ENCODE results near the gene ISCU. TPM values are rescaled to one million over a fixed set of nuclear protein-coding genes. Genes with fewer than 3 reads are reported as not detected.

Gene ISCU
- total RNA-seq, 1 donor from 2014 or later = 78.9 TPM

GRCh38 chr12:108543652-108544051, 18.7 kb upstream of the ISCU start:
- H3K27me3 Mint-ChIP-seq (ENCODE audit: insufficient read depth, low read depth) = no peaks in the 10 kb centered on the region
- H3K4me2 ChIP-seq = no peak overlapping the region
- H3K9me3 ChIP-seq (ENCODE audit: low read depth) = no peaks in the 10 kb centered on the region
- H3K4me1 Mint-ChIP-seq = no peaks in the 10 kb centered on the region
- no peak overlapping the region for H3K4me3 ChIP-seq
- no peak for DNase-seq (ENCODE audit: low spot score)
- H3K36me3 Mint-ChIP-seq = peaks cover 29% of the 10 kb centered on the region
- no peak overlapping the region for H3K27ac Mint-ChIP-seq
- no peak overlapping the region for H2AFZ ChIP-seq (replicated peaks)
- no peaks in the 10 kb centered on the region for H3K4me1 ChIP-seq
- peaks cover 41% of the 10 kb centered on the region for H4K20me1 ChIP-seq (ENCODE audit: low read depth)
- H3F3A ChIP-seq (ENCODE audit: low read depth) = no peaks in the 10 kb centered on the region
- H3K9me3 Mint-ChIP-seq = no peaks in the 10 kb centered on the region
- peaks cover 15% of the 10 kb centered on the region for H3K36me3 ChIP-seq
- H3K27ac ChIP-seq = no peak overlapping the region
- no peak for TF ChIP-seq EZH2 (IDR thresholded peaks at IDR 0.05)
- TF ChIP-seq EZH2phosphoT487 (IDR thresholded peaks at IDR 0.05) = no peak
- TF ChIP-seq CTCF (IDR thresholded peaks at IDR 0.05) = no peak
- H3K9ac ChIP-seq = no peak overlapping the region
- no peaks in the 10 kb centered on the region for H3K27me3 ChIP-seq
- H3K79me2 ChIP-seq (ENCODE audit: low read depth) = peaks cover 75% of the 10 kb centered on the region
- no peak overlapping the region for H3K4me3 Mint-ChIP-seq

- Histone ChIP-seq H3K4me3 (no peak overlapping the region), H3K36me3 (peaks cover 15% of the 10 kb centered on the region), H3K4me2 (no peak overlapping the region), H4K20me1 (ENCODE audit: low read depth) (peaks cover 45% of the 10 kb centered on the region), H3K27me3 (no peaks in the 10 kb centered on the region), H3K9ac (no peak overlapping the region), H3K27ac (no peak overlapping the region), H3K4me1 (no peaks in the 10 kb centered on the region), H2AFZ (replicated peaks) (no peak overlapping the region), H3K9me3 (ENCODE audit: low read depth) (no peaks in the 10 kb centered on the region), H3F3A (ENCODE audit: low read depth) (no peaks in the 10 kb centered on the region), H3K79me2 (ENCODE audit: low read depth) (peaks cover 78% of the 10 kb centered on the region)
- Mint-ChIP-seq H3K4me3 (no peak overlapping the region), H3K9me3 (no peaks in the 10 kb centered on the region), H3K27me3 (ENCODE audit: insufficient read depth, low read depth) (no peaks in the 10 kb centered on the region), H3K36me3 (peaks cover 29% of the 10 kb centered on the region), H3K4me1 (peaks cover under 1% of the 10 kb centered on the region), H3K27ac (no peak overlapping the region)
- TF ChIP-seq EZH2 (IDR thresholded peaks at IDR 0.05) = no peak
- TF ChIP-seq CTCF (IDR thresholded peaks at IDR 0.05) = no peak
- no peak for TF ChIP-seq EZH2phosphoT487 (IDR thresholded peaks at IDR 0.05)
- no peak for DNase-seq (ENCODE audit: low spot score)
Observed at GRCh38 chr12:108547686-108548085, 14.7 kb upstream of the ISCU start.

DNA sequence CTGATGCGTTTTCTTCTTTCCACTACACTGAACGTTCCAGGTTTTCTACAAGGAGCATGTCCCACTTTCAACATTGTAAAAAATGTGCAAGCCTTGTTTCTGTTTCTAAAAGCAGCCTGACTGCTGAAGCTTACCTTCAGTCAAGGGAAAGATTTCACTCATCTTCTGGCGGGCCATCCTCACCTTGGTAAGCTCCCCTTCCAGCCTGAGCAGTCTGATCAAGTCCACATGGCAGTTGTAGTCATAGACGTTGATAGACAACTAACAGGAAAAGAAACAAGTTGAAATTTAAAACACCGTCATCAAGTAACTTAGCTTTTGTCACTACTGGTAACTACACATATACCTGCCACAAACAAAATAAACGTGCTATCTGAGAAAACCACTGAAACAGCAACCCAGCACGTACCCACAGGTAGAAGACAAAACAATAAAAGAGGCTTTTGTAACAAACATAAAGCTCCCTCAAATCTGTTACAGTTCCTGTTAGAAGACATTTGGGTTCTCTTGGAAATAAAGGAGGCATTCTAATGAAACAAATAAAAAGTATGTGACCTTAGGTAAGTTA, 13.4 kb upstream of the ISCU start:
- Histone ChIP-seq H3F3A (ENCODE audit: low read depth) (peaks cover 2% of the 10 kb centered on the region), H3K4me2 (no peak overlapping the region), H3K36me3 (peaks cover 15% of the 10 kb centered on the region), H4K20me1 (ENCODE audit: low read depth) (peaks cover 51% of the 10 kb centered on the region), H3K79me2 (ENCODE audit: low read depth) (peaks cover 78% of the 10 kb centered on the region), H3K27me3 (no peaks in the 10 kb centered on the region), H3K27ac (no peak overlapping the region), H2AFZ (replicated peaks) (no peak overlapping the region), H3K4me3 (no peak overlapping the region), H3K9me3 (ENCODE audit: low read depth) (no peaks in the 10 kb centered on the region), H3K4me1 (peaks cover 4% of the 10 kb centered on the region), H3K9ac (no peak overlapping the region)
- Mint-ChIP-seq H3K4me3 (no peak overlapping the region), H3K4me1 (peaks cover 3% of the 10 kb centered on the region), H3K27me3 (ENCODE audit: insufficient read depth, low read depth) (no peaks in the 10 kb centered on the region), H3K36me3 (peaks cover 17% of the 10 kb centered on the region), H3K9me3 (no peaks in the 10 kb centered on the region), H3K27ac (no peak overlapping the region)
- DNase-seq (ENCODE audit: low spot score) = no peak
- TF ChIP-seq EZH2phosphoT487 (IDR thresholded peaks at IDR 0.05) (no peak), EZH2 (IDR thresholded peaks at IDR 0.05) (no peak), CTCF (IDR thresholded peaks at IDR 0.05) (no peak)

All from neural progenitor cell (in vitro differentiated cells).